GM15510 (cell line): ENCODE measurements around the gene DGKE.

ENCODE experiments used
- POLR2A ChIP-seq: IDR thresholded peaks from 3 replicates; pipeline ENCODE4 v1.6.1; 2011; ENCODE audit warnings: borderline replicate concordance; ENCODE audit not compliant: insufficient read length; ENCODE audit errors: extremely low read depth

Gene DGKE

DNA sequence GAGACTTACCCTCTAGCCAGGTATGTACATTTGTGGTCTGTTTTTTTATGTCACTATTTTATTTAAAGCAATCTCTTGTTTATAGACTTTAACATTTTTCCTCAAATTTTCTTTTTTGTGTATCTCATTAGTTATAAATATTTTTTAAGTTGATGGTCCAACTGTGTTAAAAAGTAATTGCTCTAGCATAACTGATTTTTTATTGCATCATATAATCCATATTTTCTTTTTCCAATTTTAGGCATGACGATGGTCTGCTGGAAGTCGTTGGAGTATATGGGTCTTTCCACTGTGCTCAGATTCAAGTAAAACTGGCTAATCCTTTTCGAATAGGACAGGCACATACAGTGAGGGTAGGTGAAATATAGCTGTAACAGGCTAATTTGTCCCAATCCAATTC, 27.9 kb downstream of the DGKE start:
- TF ChIP-seq POLR2A: no peak

DNA sequence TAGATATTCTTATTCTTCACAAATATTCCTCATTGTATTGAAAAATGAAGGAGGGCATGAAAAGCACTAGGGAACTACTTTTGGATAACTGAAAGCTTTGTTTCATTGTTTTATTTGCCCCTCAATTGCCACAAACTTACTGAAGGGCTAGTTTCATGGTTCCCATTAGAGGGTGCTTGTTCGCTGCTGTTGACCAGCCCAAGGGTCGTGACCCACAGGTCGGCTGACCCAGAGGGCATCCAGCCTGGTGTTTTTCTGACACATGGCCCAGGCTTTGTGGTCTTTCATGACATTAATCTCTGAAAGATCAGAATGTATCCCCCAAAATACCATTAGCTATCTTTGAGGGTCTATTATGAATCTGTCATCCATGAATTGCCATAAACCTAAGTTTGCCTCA, 30.0 kb downstream of the DGKE start:
- TF ChIP-seq POLR2A: no peak

GRCh38 chr17:56866076-56866475, 32.1 kb downstream of the DGKE start:
- TF ChIP-seq POLR2A: no peak

DNA sequence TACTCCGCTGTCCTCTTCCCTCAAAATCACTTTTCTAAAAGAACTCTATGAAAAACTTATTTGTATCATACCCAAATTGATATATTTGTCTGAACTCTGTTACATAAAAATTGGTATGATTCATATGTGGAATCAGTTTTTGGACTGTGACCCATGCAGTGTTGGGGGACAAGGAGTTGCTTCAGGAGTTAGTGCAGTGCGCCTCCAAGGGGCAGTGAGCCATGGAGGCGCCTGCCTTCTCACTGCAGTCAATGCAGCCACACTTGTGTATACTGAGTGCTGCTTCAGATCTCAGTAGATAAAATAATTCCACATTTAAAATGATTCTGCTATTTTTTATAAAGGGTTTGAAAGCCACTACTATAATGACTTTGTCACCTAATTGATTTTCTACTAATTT, 32.5 kb downstream of the DGKE start:
- no peak for TF ChIP-seq POLR2A

GRCh38 chr17:56867948-56868376, 34.0 kb downstream of the DGKE start:
- TF ChIP-seq POLR2A: no peak

DNA sequence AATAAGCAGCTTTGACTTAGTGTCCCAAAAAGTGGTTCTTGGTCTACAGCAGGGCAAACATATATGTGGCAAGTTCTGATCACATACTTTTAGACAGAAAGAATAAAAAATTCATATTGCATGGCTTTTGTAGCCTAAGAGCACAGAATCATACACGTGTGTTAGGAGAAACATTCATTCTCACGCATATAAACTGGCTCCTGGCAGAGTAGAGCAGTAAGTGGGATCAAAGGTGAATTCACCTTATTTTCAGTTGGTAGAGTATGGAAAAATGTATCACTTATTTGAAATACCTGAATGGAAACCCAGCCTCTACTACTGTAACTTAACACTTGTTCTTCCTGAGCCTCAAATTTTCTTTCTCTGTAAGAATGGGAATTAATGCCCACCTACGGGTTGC, 34.8 kb downstream of the DGKE start:
- no peak for TF ChIP-seq POLR2A

DNA sequence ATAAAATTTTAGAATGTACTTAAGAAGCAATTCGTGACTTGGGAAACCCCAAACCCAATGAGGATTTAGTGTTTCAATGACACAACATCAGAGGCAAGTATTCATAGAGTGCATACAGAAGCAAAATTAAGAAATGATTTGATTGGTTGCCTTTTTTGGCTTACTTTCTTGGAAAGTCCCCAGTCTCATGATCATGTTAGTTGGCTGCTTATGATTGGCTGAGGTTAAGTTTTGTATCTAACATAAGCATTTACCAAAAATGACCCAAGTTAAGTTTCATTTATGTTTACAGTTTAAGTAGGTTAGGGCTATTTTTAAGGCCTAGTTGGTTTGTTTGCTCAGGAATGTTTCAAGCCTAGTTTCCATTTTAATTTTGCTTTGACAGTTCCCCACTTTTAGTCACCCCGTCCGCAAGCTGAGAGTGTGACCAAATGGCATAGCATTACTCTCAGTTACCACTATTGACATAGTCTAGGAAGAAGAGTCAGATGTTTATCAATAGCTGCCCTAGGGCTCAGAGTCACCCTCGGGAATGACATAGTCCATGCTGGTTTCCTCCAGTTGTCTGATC, 36.2 kb downstream of the DGKE start:
- no peak for TF ChIP-seq POLR2A

- TF ChIP-seq POLR2A: no peak
These were observed 42.8 kb downstream of the DGKE start for GRCh38 chr17:56876766-56877179.

DNA sequence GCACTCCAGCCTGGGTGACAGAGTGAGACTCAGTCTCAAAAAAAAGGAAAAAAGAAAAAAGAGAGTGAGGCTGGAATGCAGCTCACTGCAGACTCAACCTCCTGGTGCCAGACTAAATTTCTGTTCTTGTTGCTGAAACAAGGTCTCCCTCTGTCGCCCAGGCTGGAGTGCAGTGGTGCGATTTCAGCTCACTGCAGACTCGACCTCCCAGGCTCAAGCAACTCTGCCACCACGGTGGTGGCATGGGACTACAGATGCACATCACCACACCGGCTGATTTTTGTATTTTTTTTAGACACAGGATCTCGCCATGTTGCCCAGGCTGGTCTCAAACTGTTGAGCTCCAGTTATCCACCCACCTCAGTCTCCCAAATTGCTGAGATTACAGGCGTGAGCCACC, 45.3 kb downstream of the DGKE start:
- no peak for TF ChIP-seq POLR2A

DNA sequence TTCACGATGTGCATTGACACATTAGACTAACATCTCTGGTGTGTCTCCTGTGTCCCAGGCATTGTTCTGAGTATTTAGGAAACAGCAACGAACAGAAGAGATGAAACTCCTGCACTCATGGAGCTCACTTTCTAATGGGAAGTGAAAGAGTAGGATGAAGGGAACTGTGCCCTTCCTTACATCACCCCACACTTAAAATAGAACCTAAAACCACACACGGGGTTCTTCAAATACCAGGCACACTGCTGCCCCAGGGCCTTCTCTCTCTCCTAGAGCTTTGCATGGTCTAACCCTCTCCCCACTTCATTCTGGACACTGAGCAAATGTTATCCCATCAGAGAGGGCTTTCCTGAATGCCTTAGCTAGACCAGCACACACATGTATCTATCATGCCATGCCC, 46.2 kb downstream of the DGKE start:
- no peak for TF ChIP-seq POLR2A

DNA sequence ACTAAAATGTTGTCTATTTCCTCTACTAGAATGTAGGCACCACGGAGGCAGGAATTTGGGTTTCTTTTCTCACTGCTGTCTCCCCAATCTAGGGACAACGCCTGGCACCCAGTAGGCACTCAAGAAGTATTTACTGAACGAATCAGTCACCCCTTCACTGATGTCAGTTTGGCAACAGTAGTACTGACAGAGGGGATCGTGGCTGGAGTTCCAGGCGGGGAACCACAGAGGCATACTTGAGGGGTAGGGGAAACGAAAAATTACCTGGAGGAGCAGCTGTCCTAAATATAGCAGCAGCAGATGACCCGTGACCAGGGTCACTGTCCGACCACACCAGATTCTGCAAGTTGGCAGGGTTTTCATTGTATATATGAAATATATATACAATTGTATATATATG, 46.6 kb downstream of the DGKE start:
- no peak for TF ChIP-seq POLR2A

DNA sequence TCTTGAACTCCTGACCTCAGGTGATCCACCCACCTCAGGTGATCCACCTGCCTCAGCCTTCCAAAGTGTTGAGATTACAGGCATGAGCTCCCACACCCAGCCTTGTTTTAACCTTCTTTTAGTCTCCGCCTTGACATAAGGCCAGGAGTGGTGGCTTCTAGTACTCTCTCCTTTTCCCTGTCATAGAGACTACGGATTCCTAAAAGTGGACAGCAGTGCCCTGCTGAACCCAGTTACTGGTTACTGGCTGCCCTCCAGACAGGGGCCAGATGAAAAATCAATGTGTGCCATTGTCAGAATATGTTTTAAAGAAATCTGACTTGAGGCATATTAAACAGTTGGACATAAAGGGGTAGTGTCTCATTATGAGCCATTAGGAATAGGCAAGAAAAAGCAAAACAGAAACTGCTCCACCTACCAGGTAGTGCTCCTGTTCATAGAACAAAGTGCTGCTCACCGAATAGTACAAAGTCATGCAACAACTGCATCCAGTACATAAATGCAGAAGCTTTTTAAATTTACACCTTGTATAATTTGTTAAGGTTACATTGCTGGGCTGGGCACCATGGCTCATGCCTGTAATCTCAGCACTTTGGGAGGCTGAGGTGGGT, 47.8 kb downstream of the DGKE start:
- TF ChIP-seq POLR2A: no peak

- no peak for TF ChIP-seq POLR2A
These were observed 49.7 kb downstream of the DGKE start for GRCh38 chr17:56883616-56884015.

- no peak for TF ChIP-seq POLR2A
These were observed 50.7 kb downstream of the DGKE start for GRCh38 chr17:56884483-56885311.

- no peak for TF ChIP-seq POLR2A
These were observed 51.3 kb downstream of the DGKE start for GRCh38 chr17:56885312-56885657.

DNA sequence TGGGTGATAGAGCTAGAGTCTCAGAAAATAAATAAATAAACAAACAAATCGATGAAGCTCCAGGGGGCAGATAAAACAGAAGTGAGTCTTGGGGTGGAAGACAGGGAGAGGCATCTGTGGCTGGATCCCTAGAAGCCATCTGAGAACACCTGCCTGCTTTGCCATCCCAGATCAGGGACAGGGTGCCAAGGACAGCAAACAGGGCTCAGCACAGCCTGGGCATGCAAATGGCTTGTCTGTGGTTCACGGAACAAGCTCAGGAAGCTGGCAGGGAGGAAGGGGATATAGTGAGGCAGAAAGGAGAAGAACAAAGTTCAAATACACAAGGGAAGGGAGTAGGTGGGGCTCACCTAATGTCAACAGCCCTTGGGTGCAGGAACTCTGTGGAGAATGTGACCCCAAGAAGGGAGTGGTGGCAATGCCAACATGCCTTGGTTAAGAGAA, 52.4 kb downstream of the DGKE start:
- TF ChIP-seq POLR2A: no peak

DNA sequence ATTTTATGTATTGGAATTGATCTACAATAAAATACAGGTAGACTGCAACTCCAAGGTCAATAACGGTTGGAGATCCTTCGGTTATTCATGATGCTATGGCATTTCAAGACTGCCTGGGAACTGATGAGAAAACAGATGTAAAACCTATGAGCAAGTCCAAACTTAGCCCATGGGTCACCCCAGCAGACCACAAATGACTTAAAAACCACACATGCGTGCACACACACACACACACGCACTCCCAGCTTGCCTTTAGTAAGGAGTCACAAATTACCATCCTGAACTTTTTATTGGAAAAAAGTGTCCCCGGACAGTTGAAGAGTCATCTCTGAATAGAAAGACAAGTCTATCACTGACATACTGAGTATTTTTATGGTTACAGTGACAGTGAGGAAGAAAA, 53.2 kb downstream of the DGKE start:
- TF ChIP-seq POLR2A: no peak
